Neural cell (in vitro differentiated cells): ENCODE results near the gene MAD2L1BP. TPM values are rescaled to one million over a fixed set of nuclear protein-coding genes. Genes with fewer than 3 reads are reported as not detected.

Experiments
- H2AFZ ChIP-seq: fragments of 200-600, 300-800 bp; sonication (generic), shearing (Covaris generic); 2 replicates; pipeline ENCODE4 v1.6.0; 2014; ENCODE audit warnings: low read depth, mild to moderate bottlenecking, antibody characterized with exemption, low read length, moderate library complexity
- H3F3A ChIP-seq: fragments of 200-600 bp; shearing (Covaris generic); 2 replicates; pipeline ENCODE4 v1.6.1; 2016; ENCODE audit warnings: mild to moderate bottlenecking, moderate library complexity, mixed read lengths, antibody characterized with exemption, low read length; ENCODE audit not compliant: insufficient read depth, poor library complexity, severe bottlenecking
- H3K27ac ChIP-seq: fragments of 200-600, 300-800 bp; sonication (generic), shearing (Covaris generic); 2 replicates; pipeline ENCODE4 v1.5.1; 2014; ENCODE audit warnings: mild to moderate bottlenecking, low read length, moderate library complexity
- H3K27me3 ChIP-seq: fragments of 300-800, 200-600 bp; sonication (generic), shearing (Covaris generic); 2 replicates; pipeline ENCODE4 v1.6.0; 2014; ENCODE audit warnings: mild to moderate bottlenecking, low read depth, low read length, moderate library complexity; ENCODE audit not compliant: insufficient read depth
- H3K36me3 ChIP-seq: fragments of 300-800, 200-600 bp; sonication (generic), shearing (Covaris generic); 2 replicates; pipeline ENCODE4 v1.5.1; 2014; ENCODE audit warnings: mild to moderate bottlenecking, antibody characterized with exemption, low read length, moderate library complexity; ENCODE audit not compliant: insufficient read depth
- H3K4me2 ChIP-seq: fragments of 300-800, 200-600 bp; sonication (generic), shearing (Covaris generic); 2 replicates; pipeline ENCODE4 v1.6.0; 2014; ENCODE audit warnings: mild to moderate bottlenecking, low read length
- H3K4me3 ChIP-seq: fragments of 300-800, 200-600 bp; sonication (generic), shearing (Covaris generic); 2 replicates; pipeline ENCODE4 v1.5.1; 2014; ENCODE audit warnings: mild to moderate bottlenecking, low read length, moderate library complexity
- H3K79me2 ChIP-seq: fragments of 200-600 bp; shearing (Covaris generic); replicated peaks from 2 replicates; pipeline ENCODE4 v1.6.0; 2014; ENCODE audit warnings: mild to moderate bottlenecking, low read length, moderate library complexity; ENCODE audit not compliant: insufficient read depth
- H3K9ac ChIP-seq: fragments of 300-800, 200-600 bp; sonication (generic), shearing (Covaris generic); 2 replicates; pipeline ENCODE4 v1.6.1; 2016; ENCODE audit warnings: mild to moderate bottlenecking, low read length, mixed read lengths
- H3K9me2 ChIP-seq: fragments of 200-600 bp; shearing (Covaris generic); 2 replicates; pipeline ENCODE4 v1.6.1; 2016; ENCODE audit warnings: mild to moderate bottlenecking, low read length, mixed read lengths; ENCODE audit not compliant: insufficient read depth
- H3K9me3 ChIP-seq: fragments of 200-600, 300-800 bp; sonication (generic), shearing (Covaris generic); 2 replicates; pipeline ENCODE4 v1.6.1; 2016; ENCODE audit warnings: mild to moderate bottlenecking, mixed run types, low read length, moderate library complexity, mixed read lengths
- H4K20me1 ChIP-seq: fragments of 200-600 bp; shearing (Covaris generic); 2 replicates; pipeline ENCODE4 v1.6.1; 2016; ENCODE audit warnings: mild to moderate bottlenecking, mixed run types; ENCODE audit not compliant: insufficient read depth
- CTCF ChIP-seq: fragments of 450-650 bp; IDR thresholded peaks from 2 replicates; pipeline ENCODE4 v1.5.1; 2014; ENCODE audit warnings: antibody characterized with exemption, mild to moderate bottlenecking, moderate library complexity; ENCODE audit not compliant: poor library complexity, severe bottlenecking
- EP300 ChIP-seq: fragments of 450-650 bp; conservative IDR thresholded peaks from 2 replicates; pipeline ENCODE4 v1.6.1; 2014; ENCODE audit warnings: antibody characterized with exemption, mild to moderate bottlenecking, moderate library complexity; ENCODE audit not compliant: poor library complexity, severe bottlenecking
- EZH2 ChIP-seq: fragments of 200-600, 300-800 bp; shearing (Covaris generic), sonication (generic); IDR thresholded peaks from 2 replicates; pipeline ENCODE4 v1.6.1; 2014; ENCODE audit warnings: antibody characterized with exemption, low read length, borderline replicate concordance, mild to moderate bottlenecking; ENCODE audit not compliant: insufficient read depth, poor library complexity, severe bottlenecking
- MXI1 ChIP-seq: fragments of 450-650 bp; conservative IDR thresholded peaks from 2 replicates; pipeline ENCODE4 v1.6.1; 2014; ENCODE audit warnings: antibody characterized with exemption, mild to moderate bottlenecking; ENCODE audit not compliant: poor library complexity, severe bottlenecking
- POLR2AphosphoS5 ChIP-seq: IDR thresholded peaks from 2 replicates; pipeline ENCODE4 v1.6.1; 2012
- RAD21 ChIP-seq: fragments of 450-650 bp; conservative IDR thresholded peaks from 2 replicates; pipeline ENCODE4 v1.6.1; 2014; ENCODE audit warnings: antibody characterized with exemption, mild to moderate bottlenecking, moderate library complexity
- REST ChIP-seq: IDR thresholded peaks from 2 replicates; pipeline ENCODE4 v1.6.1; 2012; ENCODE audit warnings: borderline replicate concordance
- SMC3 ChIP-seq: fragments of 450-650 bp; conservative IDR thresholded peaks from 2 replicates; pipeline ENCODE4 v1.6.1; 2014; ENCODE audit warnings: antibody characterized with exemption, mild to moderate bottlenecking, moderate library complexity; ENCODE audit not compliant: poor library complexity
- TAF1 ChIP-seq: IDR thresholded peaks from 2 replicates; pipeline ENCODE4 v1.6.1; 2012; ENCODE audit warnings: low read depth
- polyA plus RNA-seq: library from polyadenylated mRNA; depleted of rRNA; stranded (reverse); fragments of >200 nt; gene quantifications from 2 replicates; pipeline ENCODE4 v1.2.3, GENCODE V29; 2014

Gene MAD2L1BP
- polyA plus RNA-seq, 1 donor from 2014 or later, result 43.2 TPM

- Histone ChIP-seq H3K9ac (no peak overlapping the region), H3K9me2 (no peaks in the 10 kb centered on the region), H2AFZ (no peak overlapping the region), H4K20me1 (no peaks in the 10 kb centered on the region), H3K27ac (no peak overlapping the region), H3K36me3 (no peaks in the 10 kb centered on the region), H3K79me2 (no peaks in the 10 kb centered on the region), H3K4me2 (no peak overlapping the region), H3K27me3 (no peaks in the 10 kb centered on the region), H3K4me3 (no peak overlapping the region), H3F3A (no peaks in the 10 kb centered on the region), H3K9me3 (no peaks in the 10 kb centered on the region)
- TF ChIP-seq SMC3 (no peak), TAF1 (no peak), EP300 (no peak), MXI1 (no peak), EZH2 (no peak), POLR2AphosphoS5 (no peak), REST (no peak), CTCF (no peak), RAD21 (no peak)
Observed at GRCh38 chr6:43671011-43671800, 35.6 kb downstream of the MAD2L1BP start.

- TF ChIP-seq POLR2AphosphoS5 (no peak), REST (no peak), SMC3 (no peak), CTCF (no peak), EZH2 (no peak), MXI1 (no peak), EP300 (no peak), TAF1 (no peak), RAD21 (no peak)
- Histone ChIP-seq H3K79me2 (no peaks in the 10 kb centered on the region), H3K9me3 (no peaks in the 10 kb centered on the region), H3F3A (no peaks in the 10 kb centered on the region), H3K27ac (no peak overlapping the region), H3K4me2 (no peak overlapping the region), H3K36me3 (no peaks in the 10 kb centered on the region), H4K20me1 (no peaks in the 10 kb centered on the region), H2AFZ (no peak overlapping the region), H3K4me3 (no peak overlapping the region), H3K9ac (no peak overlapping the region), H3K9me2 (no peaks in the 10 kb centered on the region), H3K27me3 (no peaks in the 10 kb centered on the region)
Observed at GRCh38 chr6:43671801-43672690, 36.4 kb downstream of the MAD2L1BP start.
